IMR-90 (cell line): ENCODE data around the gene PLEKHF1. TPM values are rescaled to one million over a fixed set of nuclear protein-coding genes. Genes with fewer than 3 reads are reported as not detected.

Experiments used
- ATAC-seq: fragments of 200-7000 bp; cut with Tn5 transposase; 2 replicates; pipeline ENCODE4 v1.9.1; 2020; ENCODE audit warnings: low read depth, mild to moderate bottlenecking, moderate library complexity
- BruUV-seq: library from RNA; stranded (reverse); fragments of 400-500 nt; replicated peaks from 2 replicates; lab custom pipeline; 2021; lab: Mats Ljungman, UMichigan
- CTCF ChIA-PET: fragments of 300-600 bp; formaldehyde crosslinking; extraction: SDS; loops from one replicate; lab custom pipeline; 2021; ENCODE audit warnings: antibody characterized with exemption; lab: Yijun Ruan, JAX
- POLR2A ChIA-PET: fragments of 300-600 bp; sonication (Branson Sonifier 250); formaldehyde crosslinking; loops from one replicate; lab custom pipeline; 2022; ENCODE audit warnings: antibody characterized with exemption; ENCODE audit not compliant: unreplicated experiment; lab: Charles Lee
- DNase-seq: peaks from one replicate; pipeline ENCODE4 v3.0.0; 2013
- H2AFZ ChIP-seq: replicated peaks from 2 replicates; pipeline ENCODE3; 2013; ENCODE audit warnings: low read length, mild to moderate bottlenecking; ENCODE audit not compliant: poor library complexity
- H2AK5ac ChIP-seq: 2 replicates; pipeline ENCODE4 v1.6.1; 2013; ENCODE audit warnings: low read depth, low read length, inconsistent platforms
- H2AK9ac ChIP-seq: replicated peaks from 2 replicates; pipeline ENCODE3; 2013; ENCODE audit warnings: mild to moderate bottlenecking, low read depth, low read length, moderate library complexity; ENCODE audit not compliant: poor library complexity
- H2BK120ac ChIP-seq: 2 replicates; pipeline ENCODE4 v1.6.1; 2013; ENCODE audit warnings: low read depth, low read length, inconsistent platforms
- H2BK15ac ChIP-seq: 3 replicates; pipeline ENCODE4 v1.6.1; 2013; ENCODE audit warnings: low read depth, low read length, inconsistent platforms
- H2BK20ac ChIP-seq: 2 replicates; pipeline ENCODE4 v1.6.1; 2013; ENCODE audit warnings: low read depth, mild to moderate bottlenecking, inconsistent platforms, low read length, moderate library complexity
- H2BK5ac ChIP-seq: 2 replicates; pipeline ENCODE4 v1.6.1; 2013; ENCODE audit warnings: mild to moderate bottlenecking, low read depth, low read length, inconsistent platforms; ENCODE audit not compliant: poor library complexity, severe bottlenecking
- H3K14ac ChIP-seq: replicated peaks from 2 replicates; pipeline ENCODE4 v1.6.1; 2013; ENCODE audit warnings: low read depth, low read length, inconsistent platforms
- H3K18ac ChIP-seq: 2 replicates; pipeline ENCODE4 v1.6.1; 2013; ENCODE audit warnings: low read depth, low read length, control low read depth
- H3K23ac ChIP-seq: 2 replicates; pipeline ENCODE4 v1.6.1; 2013; ENCODE audit warnings: low read depth, low read length, inconsistent platforms
- H3K27ac ChIP-seq: 2 replicates; pipeline ENCODE4 v1.5.1; 2013; ENCODE audit warnings: mild to moderate bottlenecking, control low read depth, low read length; ENCODE audit not compliant: insufficient read depth
- H3K27me3 ChIP-seq: 2 replicates; pipeline ENCODE4 v1.6.1; 2013; ENCODE audit warnings: low read length; ENCODE audit not compliant: control insufficient read depth, insufficient read depth
- H3K36me3 ChIP-seq: 2 replicates; pipeline ENCODE4 v1.6.1; 2013; ENCODE audit warnings: low read length, mixed read lengths; ENCODE audit not compliant: control insufficient read depth, insufficient read depth
- H3K4ac ChIP-seq: 2 replicates; pipeline ENCODE4 v1.6.1; 2013; ENCODE audit warnings: low read depth, low read length, inconsistent platforms
- H3K4me1 ChIP-seq: 2 replicates; pipeline ENCODE4 v1.6.1; 2013; ENCODE audit warnings: low read length, mixed read lengths; ENCODE audit not compliant: control insufficient read depth, insufficient read depth
- H3K4me2 ChIP-seq: 2 replicates; pipeline ENCODE4 v1.6.1; 2013; ENCODE audit warnings: low read depth, mild to moderate bottlenecking, control low read depth, low read length, moderate library complexity
- H3K4me3 ChIP-seq: 2 replicates; pipeline ENCODE4 v1.5.1; 2013; ENCODE audit warnings: low read depth, mild to moderate bottlenecking, control low read depth, low read length, moderate library complexity; ENCODE audit not compliant: insufficient read depth
- H3K56ac ChIP-seq: 2 replicates; pipeline ENCODE4 v1.6.1; 2013; ENCODE audit warnings: low read length, inconsistent platforms; ENCODE audit not compliant: insufficient read depth; ENCODE audit errors: extremely low read depth
- H3K79me1 ChIP-seq, 2 experiments: 2 replicates each; pipeline ENCODE4 v1.6.1; 2013; ENCODE audit warnings: low read length in 2 of 2, inconsistent platforms in 1 of 2, low read depth in 1 of 2
- H3K9ac ChIP-seq: 2 replicates; pipeline ENCODE4 v1.6.1; 2013; ENCODE audit warnings: low read depth, low read length, control low read depth
- H3K9me1 ChIP-seq: 2 replicates; pipeline ENCODE4 v1.6.1; 2013; ENCODE audit warnings: low read length, inconsistent platforms; ENCODE audit not compliant: insufficient read depth
- H3K9me3 ChIP-seq: 2 replicates; pipeline ENCODE4 v1.6.1; 2013; ENCODE audit warnings: low read length; ENCODE audit not compliant: control insufficient read depth, insufficient read depth
- H4K20me1 ChIP-seq: 2 replicates; pipeline ENCODE4 v1.6.1; 2013; ENCODE audit warnings: low read length, inconsistent platforms; ENCODE audit not compliant: insufficient read depth
- H4K5ac ChIP-seq: 2 replicates; pipeline ENCODE4 v1.6.1; 2013; ENCODE audit warnings: mild to moderate bottlenecking, low read depth, low read length, control low read depth
- H4K8ac ChIP-seq, 2 experiments: 2 replicates each; pipeline ENCODE4 v1.6.1; 2013; ENCODE audit warnings: low read depth in 2 of 2, low read length in 2 of 2, control low read depth in 1 of 2, inconsistent platforms in 1 of 2
- H4K91ac ChIP-seq: 2 replicates; pipeline ENCODE4 v1.6.1; 2013; ENCODE audit warnings: low read depth, low read length, inconsistent platforms; ENCODE audit not compliant: insufficient read depth
- BHLHE40 ChIP-seq: fragments of 150-350 bp; IDR thresholded peaks from 2 replicates; pipeline ENCODE4 v1.6.1; 2016; ENCODE audit warnings: mild to moderate bottlenecking, low read depth, low read length
- CEBPB ChIP-seq: IDR thresholded peaks from 2 replicates; pipeline ENCODE4 v1.6.1; 2012; ENCODE audit warnings: low read depth, low read length, improper control_type of control experiment
- CHD1 ChIP-seq: IDR thresholded peaks from 2 replicates; pipeline ENCODE4 v1.6.1; 2012; ENCODE audit warnings: low read depth, low read length, improper control_type of control experiment
- CTCF ChIP-seq: conservative IDR thresholded peaks from 2 replicates; pipeline ENCODE4 v1.5.1; 2012; ENCODE audit warnings: mild to moderate bottlenecking, low read depth, low read length, improper control_type of control experiment
- FOS ChIP-seq: fragments of 150-350 bp; IDR thresholded peaks from 2 replicates; pipeline ENCODE4 v1.6.1; 2016; ENCODE audit warnings: low read depth, low read length
- MAFK ChIP-seq: IDR thresholded peaks from 2 replicates; pipeline ENCODE4 v1.6.1; 2012; ENCODE audit warnings: low read depth, low read length, improper control_type of control experiment
- MAZ ChIP-seq: IDR thresholded peaks from 2 replicates; pipeline ENCODE4 v1.6.1; 2012; ENCODE audit warnings: low read depth, mild to moderate bottlenecking, low read length, improper control_type of control experiment, moderate library complexity, borderline replicate concordance
- MXI1 ChIP-seq: IDR thresholded peaks from 2 replicates; pipeline ENCODE4 v1.6.1; 2012; ENCODE audit warnings: low read depth, mild to moderate bottlenecking, low read length, moderate library complexity, borderline replicate concordance
- NFE2L2 ChIP-seq: fragments of 150-350 bp; IDR thresholded peaks from 2 replicates; pipeline ENCODE4 v1.6.1; 2016; ENCODE audit warnings: low read depth, mild to moderate bottlenecking, low read length
- POLR2A ChIP-seq: IDR thresholded peaks from 2 replicates; pipeline ENCODE4 v1.6.1; 2012; ENCODE audit warnings: mild to moderate bottlenecking, low read depth, low read length
- RAD21 ChIP-seq: IDR thresholded peaks from 2 replicates; pipeline ENCODE4 v1.6.1; 2012; ENCODE audit warnings: low read length, improper control_type of control experiment
- RCOR1 ChIP-seq: IDR thresholded peaks from 2 replicates; pipeline ENCODE4 v1.6.1; 2012; ENCODE audit warnings: mild to moderate bottlenecking, low read length, improper control_type of control experiment; ENCODE audit not compliant: insufficient replicate concordance
- RFX5 ChIP-seq: IDR thresholded peaks from 2 replicates; pipeline ENCODE4 v1.8.0; 2012; ENCODE audit warnings: low read depth, mild to moderate bottlenecking, low read length, moderate library complexity
- SMC3 ChIP-seq: fragments of 150-350 bp; IDR thresholded peaks from 2 replicates; pipeline ENCODE4 v1.6.1; 2016; ENCODE audit warnings: low read depth, mild to moderate bottlenecking, antibody characterized with exemption, low read length, moderate library complexity
- WGBS, 2 experiments: methylation state at CpG; one replicate each; pipeline versions ENCODE4 v1.1.5 to v1.1.7; 2013; ENCODE audit warnings: missing lambda C conversion rate in 2 of 2; ENCODE audit not compliant: insufficient read length in 1 of 2; ENCODE audit errors: extremely low coverage in 2 of 2; 5-methylcytosine and 5-hydroxymethylcytosine counted together
- dilution Hi-C: fragments of 300-500 bp; cut with HindIII; formaldehyde crosslinking; loops from one replicate; pipeline ENCODE4 v1.14.3; 2018; ENCODE audit warnings: low sequenced_read_pairs; ENCODE audit not compliant: unreplicated experiment
- in situ Hi-C: fragments of 300-500 bp; cut with MboI; formaldehyde crosslinking; loops from 3 replicates; pipeline ENCODE4 v1.14.3; 2019; ENCODE audit warnings: low sequenced_read_pairs, inconsistent platforms, mixed read lengths
- intact Hi-C: fragments of 100-400 bp; cut with micrococcal nuclease; formaldehyde crosslinking; loops from 2 replicates; pipeline ENCODE4 v1.10.0; 2022
- polyA plus RNA-seq, 3 experiments: library from polyadenylated mRNA; depleted of rRNA; stranded (reverse); fragments of >200 nt; gene quantifications; 2 replicates each; pipeline ENCODE4 v1.2.3, GENCODE V29; 2012; ENCODE audit warnings: low replicate concordance in 1 of 3
- total RNA-seq: library from RNA; depleted of rRNA; stranded (reverse); fragments of >200 nt; gene quantifications from 2 replicates; pipeline ENCODE4 v1.2.3, GENCODE V29; 2012
- TF ChIP-seq, protein P1 (sequence below): fragments of 150-350 bp; IDR thresholded peaks from 2 replicates; pipeline ENCODE4 v1.6.1; 2016; ENCODE audit warnings: low read depth, mild to moderate bottlenecking, low read length, moderate library complexity, borderline replicate concordance
- TF ChIP-seq, protein P2 (sequence below): fragments of 150-350 bp; IDR thresholded peaks from 2 replicates; pipeline ENCODE4 v1.6.1; 2017; ENCODE audit warnings: mild to moderate bottlenecking, antibody characterized with exemption, low read length, low read depth

The PLEKHF1 gene
- total and polyA plus RNA-seq, 2 of the 4 experiments (the other 2 are of a cell fraction): 5.0 to 6.6 TPM

DNA sequence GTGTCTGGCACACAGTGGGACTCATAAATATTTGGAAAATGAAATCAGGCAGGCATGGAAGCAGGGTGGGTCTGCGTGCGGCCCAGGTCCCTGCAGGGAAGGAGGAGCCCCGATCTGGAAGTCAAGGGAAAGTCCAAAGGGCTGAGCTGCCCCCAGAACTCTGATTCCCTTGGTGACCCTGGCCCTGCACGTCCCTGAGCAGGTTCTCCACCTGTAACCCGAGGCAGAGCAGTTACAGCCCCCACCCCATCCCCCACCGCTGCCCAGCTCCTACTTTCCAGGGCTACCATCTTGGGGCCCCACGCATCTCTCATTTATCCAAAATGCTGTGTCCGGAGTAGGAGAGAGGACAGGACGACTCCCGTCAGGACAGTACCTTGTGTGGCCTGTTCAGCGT is 2.1 kb downstream of the PLEKHF1 start:
- dilution Hi-C loops: no loop called here
- peaks cover 20 to 67% of the 10 kb centered on the region in 2 experiments for H3K79me1 ChIP-seq
- H3K56ac ChIP-seq: no peak overlapping the region
- H3K27ac ChIP-seq: peak overlapping the region; percentile 62; the same call in 1 of the 2 replicates
- H4K20me1 ChIP-seq: peaks cover 32% of the 10 kb centered on the region
- TF ChIP-seq CTCF (no peak), RFX5 (no peak), MXI1 (no peak), MAZ (no peak), MAFK (no peak), POLR2A (no peak), NFE2L2 (no peak), RCOR1 (no peak), RAD21 (no peak), BHLHE40 (no peak), SMC3 (no peak), FOS (no peak), CHD1 (no peak), CEBPB (no peak)
- TF ChIP-seq, protein P1, sequence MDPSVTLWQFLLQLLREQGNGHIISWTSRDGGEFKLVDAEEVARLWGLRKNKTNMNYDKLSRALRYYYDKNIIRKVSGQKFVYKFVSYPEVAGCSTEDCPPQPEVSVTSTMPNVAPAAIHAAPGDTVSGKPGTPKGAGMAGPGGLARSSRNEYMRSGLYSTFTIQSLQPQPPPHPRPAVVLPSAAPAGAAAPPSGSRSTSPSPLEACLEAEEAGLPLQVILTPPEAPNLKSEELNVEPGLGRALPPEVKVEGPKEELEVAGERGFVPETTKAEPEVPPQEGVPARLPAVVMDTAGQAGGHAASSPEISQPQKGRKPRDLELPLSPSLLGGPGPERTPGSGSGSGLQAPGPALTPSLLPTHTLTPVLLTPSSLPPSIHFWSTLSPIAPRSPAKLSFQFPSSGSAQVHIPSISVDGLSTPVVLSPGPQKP: no peak
- TF ChIP-seq, protein P2, sequence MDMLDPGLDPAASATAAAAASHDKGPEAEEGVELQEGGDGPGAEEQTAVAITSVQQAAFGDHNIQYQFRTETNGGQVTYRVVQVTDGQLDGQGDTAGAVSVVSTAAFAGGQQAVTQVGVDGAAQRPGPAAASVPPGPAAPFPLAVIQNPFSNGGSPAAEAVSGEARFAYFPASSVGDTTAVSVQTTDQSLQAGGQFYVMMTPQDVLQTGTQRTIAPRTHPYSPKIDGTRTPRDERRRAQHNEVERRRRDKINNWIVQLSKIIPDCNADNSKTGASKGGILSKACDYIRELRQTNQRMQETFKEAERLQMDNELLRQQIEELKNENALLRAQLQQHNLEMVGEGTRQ: no peak
- peaks cover 21% of the 10 kb centered on the region for H3K9me1 ChIP-seq
- H2BK20ac ChIP-seq: no peak overlapping the region
- no peak overlapping the region for H4K8ac ChIP-seq
- intact Hi-C loops: loop anchor here (2.0 kb wide), 1 partner anchor 19 kb away; no protein-coding TSS in a partner anchor
- in situ Hi-C loops: no loop called here
- ATAC-seq (no peak), DNase-seq (no peak)
- H3K23ac ChIP-seq: 0 out of 2 replicates have a peak overlapping the region, but pooled peaks have one; percentile 1
- no peaks in the 10 kb centered on the region for H3K9me3 ChIP-seq
- peaks cover 28% of the 10 kb centered on the region for H3K4me1 ChIP-seq
- peak overlapping the region; percentile 48 for H2AK9ac ChIP-seq
- H2BK15ac ChIP-seq: no peak overlapping the region
- H2AFZ ChIP-seq: peak overlapping the region; percentile 83
- H3K4me2 ChIP-seq: peak overlapping the region; percentile 95; the same call in 1 of the 2 replicates
- no peak overlapping the region for H4K91ac ChIP-seq
- peak overlapping the region; percentile 34; the same call in 1 of the 2 replicates for H3K9ac ChIP-seq
- WGBS, 2 experiments: 83% methylated on average over 3 of the region's 11 CpGs; no CpG with 5 or more reads in 1 of the 2 experiments
- no peak overlapping the region for H2AK5ac ChIP-seq
- no peak overlapping the region for H2BK120ac ChIP-seq
- POLR2A ChIA-PET: interaction anchor here (0.5 kb wide), 1 partner anchor 183 kb away, joined by 6 read pairs; no protein-coding TSS in a partner anchor
- peak overlapping the region; percentile 58 for H3K4ac ChIP-seq
- no peak overlapping the region for H3K18ac ChIP-seq
- H3K14ac ChIP-seq: 0 out of 2 replicates have a peak overlapping the region, but pooled peaks have one; percentile 4
- BruUV-seq: no TSS peak
- CTCF ChIA-PET: interaction anchor here (1.0 to 1.3 kb wide), 2 partner anchors 57 to 61 kb away, joined by 3 read pairs; partner anchors contain the start of gene POP4
- peaks cover 2% of the 10 kb centered on the region; the same call in 1 of the 2 replicates for H3K36me3 ChIP-seq
- no peak overlapping the region for H4K5ac ChIP-seq
- no peak overlapping the region for H2BK5ac ChIP-seq
- H3K4me3 ChIP-seq: no peak overlapping the region
- no peaks in the 10 kb centered on the region for H3K27me3 ChIP-seq
